HG03521 (cell line): ENCODE measurements around the gene MPIG6B.

Experiments used
- ATAC-seq: cut with Tn5 transposase; IDR thresholded peaks from one replicate; pipeline ENCODE4 v1.9.1; 2021; ENCODE audit warnings: mild to moderate bottlenecking, moderate library complexity; ENCODE audit not compliant: unreplicated experiment

MPIG6B gene

GRCh38 chr6:31720196-31720770 lies 2.9 kb upstream of the MPIG6B start:
- no peak for ATAC-seq

GRCh38 chr6:31721351-31722020 lies 1.7 kb upstream of the MPIG6B start, which contains the start of gene LY6G6C:
Gene LY6G6C, minus strand, starts transcription at chr6:31721746. Its CDS starts 67 bp downstream, at chr6:31721679.
- no peak for ATAC-seq

GRCh38 chr6:31722173-31722572 lies 1.0 kb upstream of the MPIG6B start:
- ATAC-seq: no peak

GRCh38 chr6:31723980-31724691 lies 963 bp downstream of the MPIG6B start:
- ATAC-seq: no peak

GRCh38 chr6:31725502-31726350 lies 2.6 kb downstream of the MPIG6B start:
- ATAC-seq: no peak

- ATAC-seq: no peak
Observed at GRCh38 chr6:31727034-31727716, 4.0 kb downstream of the MPIG6B start.

- no peak for ATAC-seq
Observed at GRCh38 chr6:31727717-31728671, 4.8 kb downstream of the MPIG6B start.

- no peak for ATAC-seq
Observed at GRCh38 chr6:31728767-31729514, 5.8 kb downstream of the MPIG6B start, which contains the start of gene DDAH2. Gene DDAH2, minus strand, starts transcription at chr6:31729299. Its CDS starts 138 bp downstream, at chr6:31729161.

- peak; percentile 33 for ATAC-seq
Observed at GRCh38 chr6:31729515-31729978, 6.4 kb downstream of the MPIG6B start.

GRCh38 chr6:31729979-31730630 lies 6.9 kb downstream of the MPIG6B start:
- peak; percentile 47 for ATAC-seq

- no peak for ATAC-seq
Observed at GRCh38 chr6:31730631-31731086, 7.5 kb downstream of the MPIG6B start.

GRCh38 chr6:31732029-31732428 lies 8.9 kb downstream of the MPIG6B start:
- no peak for ATAC-seq

- no peak for ATAC-seq
Observed at GRCh38 chr6:31733734-31734133, 10.6 kb downstream of the MPIG6B start.

- no peak for ATAC-seq
Observed at GRCh38 chr6:31734247-31734820, 11.2 kb downstream of the MPIG6B start.

GRCh38 chr6:31734821-31735406 lies 11.7 kb downstream of the MPIG6B start:
- ATAC-seq: no peak

GRCh38 chr6:31736021-31736767 lies 13.0 kb downstream of the MPIG6B start, which contains the start of gene CLIC1:
Gene CLIC1, minus strand, starts transcription at chr6:31736530. Its CDS starts 230 bp downstream, at chr6:31736300.
- no peak for ATAC-seq
